GM12878 (cell line): ENCODE measurements around the gene POLA2. TPM values are rescaled to one million over a fixed set of nuclear protein-coding genes. Genes with fewer than 3 reads are reported as not detected.

Source experiments
- ATAC-seq: fragments of 200-7000 bp; cut with Tn5 transposase; 3 replicates; pipeline ENCODE4 v1.9.1; 2020; ENCODE audit warnings: mild to moderate bottlenecking, moderate library complexity
- BruUV-seq: library from RNA; stranded (reverse); fragments of 400-500 nt; replicated peaks from 2 replicates; lab custom pipeline; 2021; lab: Mats Ljungman, UMichigan
- CTCF ChIA-PET: fragments of 300-600 bp; sonication (Branson Sonifier 250); formaldehyde crosslinking; extraction: SDS; loops from one replicate; lab custom pipeline; 2021; ENCODE audit warnings: inconsistent platforms; lab: Yijun Ruan, JAX
- POLR2A ChIA-PET: fragments of 350-600 bp; formaldehyde crosslinking; extraction: SDS; loops from one replicate; lab custom pipeline; 2021; ENCODE audit warnings: inconsistent platforms; lab: Charles Lee
- RAD21 ChIA-PET: fragments of 300-600 bp; sonication (Branson Sonifier 250); formaldehyde crosslinking; loops from one replicate; lab custom pipeline; 2023; ENCODE audit warnings: antibody characterized with exemption; ENCODE audit not compliant: unreplicated experiment; lab: Charles Lee
- SMC1A ChIA-PET: fragments of 300-600 bp; sonication (Branson Sonifier 250); formaldehyde crosslinking; loops from one replicate; lab custom pipeline; 2023; ENCODE audit not compliant: unreplicated experiment, uncharacterized antibody; lab: Charles Lee
- DNase-seq: peaks from one replicate; pipeline ENCODE4 v3.0.0-alpha.2; 2011; ENCODE audit warnings: low read depth, low spot score
- FAIRE-seq: peaks from 3 replicates; lab custom pipeline; 2011; peaks lifted over from hg19 to GRCh38; lab: Jason Lieb, UNC
- H2AFZ ChIP-seq: 2 replicates; pipeline ENCODE4 v1.6.0; 2011; ENCODE audit warnings: low read depth, low read length, control low read depth; ENCODE audit not compliant: control insufficient read depth
- H3K27ac ChIP-seq: 2 replicates; pipeline ENCODE4 v1.5.1; 2011; ENCODE audit warnings: control low read depth; ENCODE audit not compliant: control insufficient read depth, insufficient read depth
- H3K27me3 ChIP-seq, 2 experiments: replicated peaks in 1 of 2; 2 replicates each; pipeline versions ENCODE4 v1.6.0 to v1.6.1; 2011; ENCODE audit warnings: low read length in 1 of 2; ENCODE audit not compliant: control insufficient read depth in 2 of 2, insufficient read depth in 2 of 2
- H3K36me3 ChIP-seq, 2 experiments: 2 replicates each; pipeline ENCODE4 v1.5.1; 2011; ENCODE audit warnings: low read length in 1 of 2; ENCODE audit not compliant: control insufficient read depth in 2 of 2, insufficient read depth in 2 of 2
- H3K4me1 ChIP-seq: 2 replicates; pipeline ENCODE4 v1.6.1; 2011; ENCODE audit warnings: mild to moderate bottlenecking, low read length, moderate library complexity, mixed read lengths; ENCODE audit not compliant: control insufficient read depth, insufficient read depth
- H3K4me2 ChIP-seq: 2 replicates; pipeline ENCODE4 v1.6.0; 2011; ENCODE audit warnings: control low read depth; ENCODE audit not compliant: control insufficient read depth, insufficient read depth
- H3K4me3 ChIP-seq: fragments of 200-600 bp; sonication (generic); 2 replicates; pipeline ENCODE4 v1.5.1; 2016
- H3K79me2 ChIP-seq: 2 replicates; pipeline ENCODE4 v1.6.0; 2011; ENCODE audit warnings: low read length; ENCODE audit not compliant: control insufficient read depth, insufficient read depth
- H3K9ac ChIP-seq: 2 replicates; pipeline ENCODE4 v1.8.0; 2011; ENCODE audit warnings: low read length, control low read depth, mixed read lengths; ENCODE audit not compliant: control insufficient read depth, insufficient read depth
- H3K9me3 ChIP-seq: replicated peaks from 3 replicates; pipeline ENCODE4 v1.5.1; 2011; ENCODE audit warnings: mild to moderate bottlenecking, low read length; ENCODE audit not compliant: control insufficient read depth, insufficient read depth
- H4K20me1 ChIP-seq: 2 replicates; pipeline ENCODE4 v1.6.0; 2011; ENCODE audit not compliant: control insufficient read depth, insufficient read depth
- GABPA ChIP-seq: IDR thresholded peaks from 2 replicates; pipeline ENCODE4 v1.6.1; 2014; ENCODE audit warnings: antibody characterized with exemption, low read depth, mild to moderate bottlenecking, inconsistent platforms
- KAT2A ChIP-seq: conservative IDR thresholded peaks from 2 replicates; pipeline ENCODE4 v1.6.1; 2011; ENCODE audit warnings: low read depth, low read length; ENCODE audit not compliant: control insufficient read depth
- RFX5 ChIP-seq: IDR thresholded peaks from 2 replicates; pipeline ENCODE4 v1.6.1; 2011; ENCODE audit warnings: low read depth, low read length, improper control_type of control experiment
- SIX5 ChIP-seq: IDR thresholded peaks from 2 replicates; pipeline ENCODE4 v1.6.1; 2011; ENCODE audit warnings: mild to moderate bottlenecking, low read depth, low read length, moderate library complexity; ENCODE audit not compliant: severe bottlenecking
- SMARCA5 ChIP-seq: fragments of 450-650 bp; IDR thresholded peaks from 2 replicates; pipeline ENCODE4 v1.6.1; 2017; ENCODE audit warnings: mild to moderate bottlenecking
- WRNIP1 ChIP-seq: IDR thresholded peaks from 2 replicates; pipeline ENCODE4 v1.6.1; 2011; ENCODE audit warnings: low read depth, low read length, improper control_type of control experiment, borderline replicate concordance
- WGBS: methylation state at CpG from one replicate; pipeline ENCODE4 v1.1.6; 2016; ENCODE audit warnings: low lambda C conversion rate; ENCODE audit not compliant: insufficient replicate concordance, insufficient coverage; ENCODE audit errors: missing lambda C conversion rate; 5-methylcytosine and 5-hydroxymethylcytosine counted together
- in situ Hi-C: fragments of 300-500 bp; cut with MboI; formaldehyde crosslinking; loops from 9 replicates; pipeline ENCODE4 v1.14.3; 2018; ENCODE audit warnings: mixed read lengths
- intact Hi-C: fragments of 100-400 bp; cut with micrococcal nuclease; formaldehyde crosslinking; loops from one replicate; pipeline ENCODE4 v1.14.2; 2022; ENCODE audit not compliant: unreplicated experiment
- polyA plus RNA-seq, 11 experiments: library from polyadenylated mRNA; depleted of rRNA in 4 of 11; unstranded in 6 of 11; stranded (reverse) in 5 of 11; fragments of >200 nt; fragmentation: Nextera tagmentation in 4 of 11; fragmentation: Illumina TruSeq in 1 of 11; extraction: Ambion mirVana in 4 of 11; extraction: Trizol in 1 of 11; gene quantifications; 1 replicate in 1 of 11; 2 replicates in 10 of 11; pipeline versions ENCODE4 v1.2.1 to v1.2.3, GENCODE V29; 2011 to 2016; ENCODE audit warnings: inconsistent platforms in 2 of 11, missing spikeins in 2 of 11, low read depth in 1 of 11
- total RNA-seq, 4 experiments: library from RNA; depleted of rRNA in 3 of 4; stranded (reverse); fragments of >200 nt in 3 of 4; fragmentation: Illumina TruSeq in 1 of 4; extraction: Trizol in 1 of 4; gene quantifications; 2 replicates each; pipeline versions ENCODE4 v1.2.1 to v1.2.3, GENCODE V29; 2013 to 2021
- TF ChIP-seq, protein P1 (sequence below): fragments of 450-650 bp; IDR thresholded peaks from 2 replicates; pipeline ENCODE4 v1.6.1; 2018; ENCODE audit warnings: borderline replicate concordance, mild to moderate bottlenecking; ENCODE audit not compliant: partially characterized antibody
- TF ChIP-seq, protein P2 (sequence below): IDR thresholded peaks from 2 replicates; pipeline ENCODE4 v1.6.1; 2012; ENCODE audit warnings: improper control_type of control experiment, low read depth, low read length; ENCODE audit not compliant: insufficient replicate concordance

Gene POLA2
- total and polyA plus RNA-seq, 10 of the 15 experiments (the other 5 are each of a cell fraction or from before 2014, with no cell fraction given): 4.2 to 121 (median 56.2) TPM

DNA sequence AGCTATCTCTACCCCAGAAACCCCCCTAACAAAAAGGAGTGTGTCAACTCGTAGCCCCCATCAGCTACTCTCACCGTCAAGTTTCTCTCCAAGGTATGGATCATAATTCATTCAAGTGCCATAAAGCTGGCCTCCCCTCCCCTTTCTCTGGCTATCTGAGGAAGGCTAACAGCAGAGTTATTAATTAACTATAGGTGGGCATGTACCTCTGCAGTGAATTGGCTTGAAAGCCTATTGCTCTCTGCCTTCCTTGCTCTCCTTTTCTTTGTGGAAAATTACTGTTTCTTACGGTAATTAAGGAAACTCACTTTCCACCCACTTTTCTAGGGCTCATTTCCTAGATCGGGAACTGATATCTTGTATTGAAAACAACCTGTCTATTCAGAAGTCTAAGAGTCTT is 14.1 kb downstream of the POLA2 start:
- Histone ChIP-seq H3K36me3 (peaks cover 4 to 19% of the 10 kb centered on the region in 2 experiments), H3K4me1 (peaks cover 9% of the 10 kb centered on the region; the same call in 1 of the 2 replicates), H3K9me3 (no peaks in the 10 kb centered on the region), H2AFZ (no peak overlapping the region), H4K20me1 (no peaks in the 10 kb centered on the region), H3K27me3 (no peaks in the 10 kb centered on the region)
- ATAC-seq: no peak
- ChIA-PET CTCF (interaction anchor here (0.6 to 11.8 kb wide), 23 partner anchors 10 to 319 kb away, joined by 3 to 351 read pairs (median 4); partner anchors contain the start of genes CDC42EP2, DPF2 and POLA2), SMC1A (interaction anchor here (0.8 to 10.3 kb wide), 12 partner anchors 10 to 177 kb away, joined by 3 to 180 read pairs (median 6); partner anchors contain the start of genes CDC42EP2, DPF2 and POLA2)
- 82% methylated on average over 4 of the region's 4 CpGs for WGBS
- intact Hi-C loops: loop anchor here (1.0 kb wide), 2 partner anchors 39 to 54 kb away; no protein-coding TSS in a partner anchor
- TF ChIP-seq, protein P1, sequence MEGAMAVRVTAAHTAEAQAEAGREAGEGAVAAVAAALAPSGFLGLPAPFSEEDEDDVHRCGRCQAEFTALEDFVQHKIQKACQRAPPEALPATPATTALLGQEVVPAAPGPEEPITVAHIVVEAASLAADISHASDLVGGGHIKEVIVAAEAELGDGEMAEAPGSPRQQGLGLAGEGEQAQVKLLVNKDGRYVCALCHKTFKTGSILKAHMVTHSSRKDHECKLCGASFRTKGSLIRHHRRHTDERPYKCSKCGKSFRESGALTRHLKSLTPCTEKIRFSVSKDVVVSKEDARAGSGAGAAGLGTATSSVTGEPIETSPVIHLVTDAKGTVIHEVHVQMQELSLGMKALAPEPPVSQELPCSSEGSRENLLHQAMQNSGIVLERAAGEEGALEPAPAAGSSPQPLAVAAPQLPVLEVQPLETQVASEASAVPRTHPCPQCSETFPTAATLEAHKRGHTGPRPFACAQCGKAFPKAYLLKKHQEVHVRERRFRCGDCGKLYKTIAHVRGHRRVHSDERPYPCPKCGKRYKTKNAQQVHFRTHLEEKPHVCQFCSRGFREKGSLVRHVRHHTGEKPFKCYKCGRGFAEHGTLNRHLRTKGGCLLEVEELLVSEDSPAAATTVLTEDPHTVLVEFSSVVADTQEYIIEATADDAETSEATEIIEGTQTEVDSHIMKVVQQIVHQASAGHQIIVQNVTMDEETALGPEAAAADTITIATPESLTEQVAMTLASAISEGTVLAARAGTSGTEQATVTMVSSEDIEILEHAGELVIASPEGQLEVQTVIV: no peak
- no peak for TF ChIP-seq KAT2A
- no peak for TF ChIP-seq GABPA
- no peak for TF ChIP-seq SMARCA5
- TF ChIP-seq, protein P2, sequence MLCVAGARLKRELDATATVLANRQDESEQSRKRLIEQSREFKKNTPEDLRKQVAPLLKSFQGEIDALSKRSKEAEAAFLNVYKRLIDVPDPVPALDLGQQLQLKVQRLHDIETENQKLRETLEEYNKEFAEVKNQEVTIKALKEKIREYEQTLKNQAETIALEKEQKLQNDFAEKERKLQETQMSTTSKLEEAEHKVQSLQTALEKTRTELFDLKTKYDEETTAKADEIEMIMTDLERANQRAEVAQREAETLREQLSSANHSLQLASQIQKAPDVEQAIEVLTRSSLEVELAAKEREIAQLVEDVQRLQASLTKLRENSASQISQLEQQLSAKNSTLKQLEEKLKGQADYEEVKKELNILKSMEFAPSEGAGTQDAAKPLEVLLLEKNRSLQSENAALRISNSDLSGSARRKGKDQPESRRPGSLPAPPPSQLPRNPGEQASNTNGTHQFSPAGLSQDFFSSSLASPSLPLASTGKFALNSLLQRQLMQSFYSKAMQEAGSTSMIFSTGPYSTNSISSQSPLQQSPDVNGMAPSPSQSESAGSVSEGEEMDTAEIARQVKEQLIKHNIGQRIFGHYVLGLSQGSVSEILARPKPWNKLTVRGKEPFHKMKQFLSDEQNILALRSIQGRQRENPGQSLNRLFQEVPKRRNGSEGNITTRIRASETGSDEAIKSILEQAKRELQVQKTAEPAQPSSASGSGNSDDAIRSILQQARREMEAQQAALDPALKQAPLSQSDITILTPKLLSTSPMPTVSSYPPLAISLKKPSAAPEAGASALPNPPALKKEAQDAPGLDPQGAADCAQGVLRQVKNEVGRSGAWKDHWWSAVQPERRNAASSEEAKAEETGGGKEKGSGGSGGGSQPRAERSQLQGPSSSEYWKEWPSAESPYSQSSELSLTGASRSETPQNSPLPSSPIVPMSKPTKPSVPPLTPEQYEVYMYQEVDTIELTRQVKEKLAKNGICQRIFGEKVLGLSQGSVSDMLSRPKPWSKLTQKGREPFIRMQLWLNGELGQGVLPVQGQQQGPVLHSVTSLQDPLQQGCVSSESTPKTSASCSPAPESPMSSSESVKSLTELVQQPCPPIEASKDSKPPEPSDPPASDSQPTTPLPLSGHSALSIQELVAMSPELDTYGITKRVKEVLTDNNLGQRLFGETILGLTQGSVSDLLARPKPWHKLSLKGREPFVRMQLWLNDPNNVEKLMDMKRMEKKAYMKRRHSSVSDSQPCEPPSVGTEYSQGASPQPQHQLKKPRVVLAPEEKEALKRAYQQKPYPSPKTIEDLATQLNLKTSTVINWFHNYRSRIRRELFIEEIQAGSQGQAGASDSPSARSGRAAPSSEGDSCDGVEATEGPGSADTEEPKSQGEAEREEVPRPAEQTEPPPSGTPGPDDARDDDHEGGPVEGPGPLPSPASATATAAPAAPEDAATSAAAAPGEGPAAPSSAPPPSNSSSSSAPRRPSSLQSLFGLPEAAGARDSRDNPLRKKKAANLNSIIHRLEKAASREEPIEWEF: no peak
- no peak for TF ChIP-seq RFX5
- no peak for TF ChIP-seq SIX5
- no peak for TF ChIP-seq WRNIP1
- TF ChIP-seq, all 136 proteins: peak for 0
- ChIA-PET POLR2A (interaction anchor here (0.6 to 2.8 kb wide), 5 partner anchors 14 to 162 kb away, joined by 4 to 29 read pairs (median 9); partner anchors contain the start of genes CDC42EP2 and POLA2), RAD21 (interaction anchor here (0.6 to 8.7 kb wide), 23 partner anchors 12 to 440 kb away, joined by 3 to 254 read pairs (median 7); partner anchors contain the start of genes CDC42EP2, DPF2 and POLA2)
- BruUV-seq: no TSS peak
- no peaks in the 10 kb centered on the region for H3K79me2 ChIP-seq
- FAIRE-seq: no peak
- H3K27ac ChIP-seq: no peak overlapping the region
- in situ Hi-C loops: no loop called here
- DNase-seq: no peak
- H3K4me2 ChIP-seq: no peak overlapping the region
- H3K4me3 ChIP-seq: no peak overlapping the region
- no peak overlapping the region for H3K9ac ChIP-seq
